Measurements from ENCODE around the gene EXOC6B. TPM values are rescaled to one million over a fixed set of nuclear protein-coding genes. Genes with fewer than 3 reads are reported as not detected.

EXOC6B gene
- total RNA-seq, 1 experiment from 2014 or later, result 40.1 TPM

DNA sequence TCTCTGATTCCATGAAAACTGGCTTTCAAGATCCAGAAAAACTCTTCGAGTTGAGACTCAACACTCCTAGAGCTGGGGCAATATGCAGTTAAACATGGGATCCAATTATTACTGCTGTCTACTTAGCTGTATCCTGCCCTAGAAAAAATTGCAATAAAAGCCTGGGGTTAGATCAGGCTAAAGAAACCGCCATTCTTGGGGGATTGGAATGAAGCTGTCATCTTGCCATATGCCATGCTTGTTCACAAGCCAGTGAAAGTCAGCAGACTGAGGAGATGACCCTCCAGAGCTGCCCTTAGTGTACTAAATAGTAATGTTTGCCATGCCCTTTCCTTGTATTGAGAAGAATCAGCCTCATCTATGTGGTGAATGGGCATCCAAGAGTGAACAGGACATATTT is 647.3 kb downstream of the EXOC6B start:
- Histone ChIP-seq H4K5ac (ENCODE audit: insufficient read length, low read depth, low read length) (no peak overlapping the region), H2AFZ (ENCODE audit: low read length) (no peak overlapping the region), H3K4me2 (ENCODE audit: insufficient read depth, insufficient read length, low read length) (no peak overlapping the region), H3K23me2 (ENCODE audit: insufficient read length, low read depth, low read length, poor library complexity, severe bottlenecking) (no peaks in the 10 kb centered on the region), H3K23ac (ENCODE audit: insufficient read length, low read depth, low read length) (no peak overlapping the region), H3T11ph (ENCODE audit: low read length) (no peak overlapping the region), H3K79me2 (ENCODE audit: insufficient read depth, low read length) (no peaks in the 10 kb centered on the region), H3K4ac (ENCODE audit: low read depth, low read length) (no peak overlapping the region), H3K56ac (ENCODE audit: insufficient read length, low read depth, low read length) (no peak overlapping the region), H2BK5ac (ENCODE audit: insufficient read length, low read length) (no peak overlapping the region), H3K9me3 (ENCODE audit: control insufficient read depth, low read depth, low read length) (no peaks in the 10 kb centered on the region), H3K4me1 (ENCODE audit: insufficient read depth, low read length) (no peaks in the 10 kb centered on the region), H3K14ac (ENCODE audit: insufficient read depth, low read length) (no peak overlapping the region), H2BK12ac (ENCODE audit: insufficient read length, low read depth, low read length) (no peak overlapping the region), H2BK20ac (ENCODE audit: low read depth, low read length, poor library complexity, severe bottlenecking) (no peak overlapping the region), H3K79me1 (ENCODE audit: insufficient read depth, low read depth, low read length, poor library complexity, severe bottlenecking) (no peaks in the 10 kb centered on the region), H3K27ac (ENCODE audit: insufficient read length, low read depth, low read length) (no peak overlapping the region), H4K8ac (replicated peaks; ENCODE audit: insufficient read length, low read depth, low read length) (no peak overlapping the region), H2AK5ac (ENCODE audit: insufficient read length, low read length) (no peak overlapping the region), H4K91ac (ENCODE audit: insufficient read length, low read depth, low read length) (no peak overlapping the region), H2BK120ac (ENCODE audit: low read depth, low read length, poor library complexity, severe bottlenecking) (no peak overlapping the region), H3K18ac (ENCODE audit: insufficient read length, low read depth, low read length) (no peak overlapping the region), H3K9ac (ENCODE audit: extremely low read depth, insufficient read length, low read length) (no peak overlapping the region), H3K27me3 (ENCODE audit: insufficient read depth, low read length) (no peaks in the 10 kb centered on the region), H4K20me1 (ENCODE audit: control insufficient read depth, insufficient read depth, insufficient read length) (no peaks in the 10 kb centered on the region), H2BK15ac (ENCODE audit: low read depth, low read length) (no peak overlapping the region)
- no peak overlapping the region for H3K4me3 Mint-ChIP-seq
- H3K27me3 Mint-ChIP-seq (ENCODE audit: low read depth), result no peaks in the 10 kb centered on the region
- WGBS (ENCODE audit: extremely low coverage, insufficient read length, low lambda C conversion rate), result no CpG with 5 or more reads among the region's 2 CpGs
- peak overlapping the region in 1 of 3 experiments; percentile 50; a peak in 1 of 7 replicates for H3K27ac Mint-ChIP-seq
- H3K36me3 Mint-ChIP-seq (ENCODE audit: insufficient read depth in 1 of 3, low read depth in 3 of 3), result peaks cover 0 to 25% (median 3%) of the 10 kb centered on the region in 3 experiments; a peak in 5 of 7 replicates
- DNase-seq, result no peak
- no peaks in the 10 kb centered on the region; a peak in 1 of 5 replicates for H3K9me3 Mint-ChIP-seq
- H3K4me1 Mint-ChIP-seq, result peaks cover 15% of the 10 kb centered on the region in 2 experiments
- TF ChIP-seq, protein P1, sequence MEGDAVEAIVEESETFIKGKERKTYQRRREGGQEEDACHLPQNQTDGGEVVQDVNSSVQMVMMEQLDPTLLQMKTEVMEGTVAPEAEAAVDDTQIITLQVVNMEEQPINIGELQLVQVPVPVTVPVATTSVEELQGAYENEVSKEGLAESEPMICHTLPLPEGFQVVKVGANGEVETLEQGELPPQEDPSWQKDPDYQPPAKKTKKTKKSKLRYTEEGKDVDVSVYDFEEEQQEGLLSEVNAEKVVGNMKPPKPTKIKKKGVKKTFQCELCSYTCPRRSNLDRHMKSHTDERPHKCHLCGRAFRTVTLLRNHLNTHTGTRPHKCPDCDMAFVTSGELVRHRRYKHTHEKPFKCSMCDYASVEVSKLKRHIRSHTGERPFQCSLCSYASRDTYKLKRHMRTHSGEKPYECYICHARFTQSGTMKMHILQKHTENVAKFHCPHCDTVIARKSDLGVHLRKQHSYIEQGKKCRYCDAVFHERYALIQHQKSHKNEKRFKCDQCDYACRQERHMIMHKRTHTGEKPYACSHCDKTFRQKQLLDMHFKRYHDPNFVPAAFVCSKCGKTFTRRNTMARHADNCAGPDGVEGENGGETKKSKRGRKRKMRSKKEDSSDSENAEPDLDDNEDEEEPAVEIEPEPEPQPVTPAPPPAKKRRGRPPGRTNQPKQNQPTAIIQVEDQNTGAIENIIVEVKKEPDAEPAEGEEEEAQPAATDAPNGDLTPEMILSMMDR (conservative IDR thresholded peaks at IDR 0.05), result no peak
